Tibial artery (tissue), 4 donors: ENCODE data around the gene SNX32.

Experiments
- DNase-seq, 2 donors: peaks; one replicate each; pipeline ENCODE4 v3.0.0-alpha.2; 2019
- H3K27ac ChIP-seq, 2 donors: fragments of 200-600 bp; sonication (generic) in 1 of 2; 1 replicate in 1 of 2; 2 replicates in 1 of 2; pipeline ENCODE4 v1.5.1; 2018 to 2019; ENCODE audit warnings: mild to moderate bottlenecking in 1 of 2
- H3K27me3 ChIP-seq, 2 donors: fragments of 200-600 bp; sonication (generic) in 1 of 2; one replicate each; pipeline versions ENCODE4 v1.5.1 to v1.6.0; 2016 to 2019
- H3K36me3 ChIP-seq, 3 donors: fragments of 200-600 bp; sonication (generic) in 2 of 3; one replicate each; pipeline ENCODE4 v1.5.1; 2016 to 2019; ENCODE audit warnings: mild to moderate bottlenecking in 2 of 3
- H3K4me1 ChIP-seq, 4 donors: fragments of 200-600 bp; sonication (generic) in 2 of 4; 1 replicate in 3 of 4; 2 replicates in 1 of 4; pipeline ENCODE4 v1.5.1; 2016 to 2019
- H3K4me3 ChIP-seq, 2 donors: fragments of 200-600 bp; sonication (generic) in 1 of 2; 1 replicate in 1 of 2; 2 replicates in 1 of 2; pipeline ENCODE4 v1.5.1; 2018 to 2019; ENCODE audit warnings: mild to moderate bottlenecking in 2 of 2
- H3K9me3 ChIP-seq, 3 donors: fragments of 200-600 bp; sonication (generic) in 1 of 3; one replicate each; pipeline ENCODE4 v1.5.1; 2016 to 2019
- CTCF ChIP-seq, 2 experiments: fragments of 200-600 bp in 1 of 2; fragments of 450-650 bp in 1 of 2; IDR thresholded peaks; one replicate each; pipeline ENCODE4 v1.5.1; 2017 to 2019; ENCODE audit warnings: antibody characterized with exemption in 2 of 2, mild to moderate bottlenecking in 1 of 2, moderate library complexity in 1 of 2
- intact Hi-C: fragments of 100-400 bp; cut with DNase I; formaldehyde crosslinking; loops from one replicate; pipeline ENCODE4 v1.15.0; 2023; ENCODE audit warnings: low total_unique reads

Gene SNX32

GRCh38 chr11:65857853-65858680 lies 24.3 kb downstream of the SNX32 start, which contains the start of gene CFL1:
Gene CFL1, minus strand, starts transcription at chr11:65858180. Its CDS starts 81 bp downstream, at chr11:65858099.
- peak; percentile 99 for DNase-seq
- Histone ChIP-seq H3K27ac (peak within 1 kb of the TSS; percentile 97 to 98), H3K9me3 (no peaks in the 10 kb centered on the region), H3K4me3 (peak within 1 kb of the TSS; percentile 84 to 99), H3K36me3 (peaks cover 41 to 46% (median 43%) of the 10 kb centered on the region in 3 donors), H3K4me1 (peaks cover 0 to 50% (median 41%) of the 10 kb centered on the region in 4 donors), H3K27me3 (no peaks in the 10 kb centered on the region)
- intact Hi-C loops: loop anchor here (2.0 kb wide), 1 partner anchor 61 kb away; the partner anchor contains the start of genes C11orf68 and DRAP1
- TF ChIP-seq CTCF (IDR thresholded peaks at IDR 0.05): no peak

GRCh38 chr11:65858681-65859087 lies 24.9 kb downstream of the SNX32 start:
- no peak for TF ChIP-seq CTCF (IDR thresholded peaks at IDR 0.05)
- H3K4me3 ChIP-seq: peak overlapping the region; percentile 84 to 99
- H3K27me3 ChIP-seq: no peaks in the 10 kb centered on the region
- H3K4me1 ChIP-seq: peaks cover 0 to 50% (median 41%) of the 10 kb centered on the region in 4 donors
- peaks cover 40 to 46% (median 41%) of the 10 kb centered on the region in 3 donors for H3K36me3 ChIP-seq
- peak overlapping the region; percentile 97 to 98 for H3K27ac ChIP-seq
- no peaks in the 10 kb centered on the region for H3K9me3 ChIP-seq
- intact Hi-C loops: loop anchor here (2.0 kb wide), 1 partner anchor 60 kb away; the partner anchor contains the start of genes C11orf68 and DRAP1
- no peak for DNase-seq

GRCh38 chr11:65859095-65859811 lies 25.5 kb downstream of the SNX32 start:
- Histone ChIP-seq H3K36me3 (peaks cover 40 to 46% (median 41%) of the 10 kb centered on the region in 3 donors), H3K27me3 (no peaks in the 10 kb centered on the region), H3K9me3 (no peaks in the 10 kb centered on the region), H3K4me3 (peak overlapping the region; percentile 84 to 99), H3K27ac (peak overlapping the region; percentile 97 to 98), H3K4me1 (peaks cover 0 to 50% (median 39%) of the 10 kb centered on the region in 4 donors)
- DNase-seq: peak; percentile 100
- intact Hi-C loops: loop anchor here (2.0 kb wide), 1 partner anchor 60 kb away; the partner anchor contains the start of genes C11orf68 and DRAP1
- TF ChIP-seq CTCF (IDR thresholded peaks at IDR 0.05): peak in 1 of 2 experiments; percentile 14

GRCh38 chr11:65859812-65860277 lies 26.1 kb downstream of the SNX32 start:
- DNase-seq: peak in 1 of 2 donors; percentile 43
- no peak for TF ChIP-seq CTCF (IDR thresholded peaks at IDR 0.05)
- H3K36me3 ChIP-seq: peaks cover 40 to 46% (median 41%) of the 10 kb centered on the region in 3 donors
- peak overlapping the region; percentile 84 to 99 for H3K4me3 ChIP-seq
- intact Hi-C loops: loop anchor here (2.0 kb wide), 1 partner anchor 59 kb away; the partner anchor contains the start of genes C11orf68 and DRAP1
- no peaks in the 10 kb centered on the region for H3K9me3 ChIP-seq
- peaks cover 0 to 49% (median 38%) of the 10 kb centered on the region in 4 donors for H3K4me1 ChIP-seq
- H3K27ac ChIP-seq: peak overlapping the region; percentile 97 to 98
- no peaks in the 10 kb centered on the region for H3K27me3 ChIP-seq
